NK-92 (cell line): ENCODE data around the gene ANTXR2.

Experiments
- DNase-seq: peaks from one replicate; lab custom pipeline; 2025; ENCODE audit not compliant: unreplicated experiment; lab: John Stamatoyannopoulos, UW

The ANTXR2 gene

GRCh38 chr4:79875344-79875899 lies 197.6 kb downstream of the ANTXR2 start:
- no peak for DNase-seq

- DNase-seq, result no peak
Observed at GRCh38 chr4:79874197-79874596, 198.8 kb downstream of the ANTXR2 start.

GRCh38 chr4:79872738-79873137 lies 200.3 kb downstream of the ANTXR2 start:
- no peak for DNase-seq

GRCh38 chr4:79871961-79872360 lies 201.1 kb downstream of the ANTXR2 start:
- no peak for DNase-seq

GRCh38 chr4:79869597-79870237 lies 203.3 kb downstream of the ANTXR2 start:
- no peak for DNase-seq

GRCh38 chr4:79865201-79865597 lies 207.8 kb downstream of the ANTXR2 start:
- no peak for DNase-seq

- no peak for DNase-seq
Observed at GRCh38 chr4:79864500-79865200, 208.4 kb downstream of the ANTXR2 start.

- DNase-seq, result no peak
Observed at GRCh38 chr4:79863333-79863732, 209.7 kb downstream of the ANTXR2 start.

- no peak for DNase-seq
Observed at GRCh38 chr4:79862821-79863220, 210.2 kb downstream of the ANTXR2 start.

GRCh38 chr4:79857811-79858210 lies 215.2 kb downstream of the ANTXR2 start:
- DNase-seq, result no peak

GRCh38 chr4:79856196-79856595 lies 216.8 kb downstream of the ANTXR2 start:
- no peak for DNase-seq

- no peak for DNase-seq
Observed at GRCh38 chr4:79854856-79855502, 218.1 kb downstream of the ANTXR2 start.

- no peak for DNase-seq
Observed at GRCh38 chr4:79852305-79852730, 220.7 kb downstream of the ANTXR2 start.

- DNase-seq, result no peak
Observed at GRCh38 chr4:79851625-79852304, 221.3 kb downstream of the ANTXR2 start.
